Natural killer cell treated with Interleukin-12 subunit alpha and Interleukin-12 subunit beta and Interleukin-15 and Interleukin-18, amount 100 ng/mL, for 72 hours (primary cell): ENCODE measurements around the gene VPS52. TPM values are rescaled to one million over a fixed set of nuclear protein-coding genes. Genes with fewer than 3 reads are reported as not detected.

ENCODE experiments used
- ATAC-seq, 2 donors: fragments of 150-1000 bp; cut with Tn5 transposase in 1 of 2; sonication (Bioruptor Pico), chemical (Tn5 transposase) in 1 of 2; 2 replicates each; pipeline ENCODE4 v1.10.0; 2021
- DNase-seq: peaks from one replicate; pipeline ENCODE4 v3.0.0; 2022; ENCODE audit warnings: low spot score
- H3K27ac Mint-ChIP-seq, 2 donors: 1 replicate in 1 of 2; 2 replicates in 1 of 2; pipeline ENCODE4 v1.8.0; 2022; ENCODE audit warnings: mixed read lengths in 2 of 2, mild to moderate bottlenecking in 1 of 2, moderate library complexity in 1 of 2
- H3K27me3 Mint-ChIP-seq, 2 donors: 1 replicate in 1 of 2; 2 replicates in 1 of 2; pipeline ENCODE4 v1.8.0; 2022; ENCODE audit warnings: mixed read lengths in 2 of 2
- H3K36me3 Mint-ChIP-seq: one replicate; pipeline ENCODE4 v1.8.0; 2022; ENCODE audit warnings: mixed read lengths
- H3K4me1 Mint-ChIP-seq, 2 donors: 1 replicate in 1 of 2; 2 replicates in 1 of 2; pipeline ENCODE4 v1.8.0; 2022; ENCODE audit warnings: low read depth in 2 of 2, mixed read lengths in 2 of 2, mild to moderate bottlenecking in 1 of 2
- H3K4me3 Mint-ChIP-seq: one replicate; pipeline ENCODE4 v1.8.0; 2022; ENCODE audit warnings: mixed read lengths
- H3K9me3 Mint-ChIP-seq: 2 replicates; pipeline ENCODE4 v1.8.0; 2022; ENCODE audit warnings: mixed read lengths
- total RNA-seq, 2 donors: library from RNA; stranded (reverse); gene quantifications; one replicate each; pipeline ENCODE4 v1.2.3, GENCODE V29; 2022

VPS52 gene
- total RNA-seq, 2 donors from 2014 or later = 48.6 to 76.5 TPM

DNA sequence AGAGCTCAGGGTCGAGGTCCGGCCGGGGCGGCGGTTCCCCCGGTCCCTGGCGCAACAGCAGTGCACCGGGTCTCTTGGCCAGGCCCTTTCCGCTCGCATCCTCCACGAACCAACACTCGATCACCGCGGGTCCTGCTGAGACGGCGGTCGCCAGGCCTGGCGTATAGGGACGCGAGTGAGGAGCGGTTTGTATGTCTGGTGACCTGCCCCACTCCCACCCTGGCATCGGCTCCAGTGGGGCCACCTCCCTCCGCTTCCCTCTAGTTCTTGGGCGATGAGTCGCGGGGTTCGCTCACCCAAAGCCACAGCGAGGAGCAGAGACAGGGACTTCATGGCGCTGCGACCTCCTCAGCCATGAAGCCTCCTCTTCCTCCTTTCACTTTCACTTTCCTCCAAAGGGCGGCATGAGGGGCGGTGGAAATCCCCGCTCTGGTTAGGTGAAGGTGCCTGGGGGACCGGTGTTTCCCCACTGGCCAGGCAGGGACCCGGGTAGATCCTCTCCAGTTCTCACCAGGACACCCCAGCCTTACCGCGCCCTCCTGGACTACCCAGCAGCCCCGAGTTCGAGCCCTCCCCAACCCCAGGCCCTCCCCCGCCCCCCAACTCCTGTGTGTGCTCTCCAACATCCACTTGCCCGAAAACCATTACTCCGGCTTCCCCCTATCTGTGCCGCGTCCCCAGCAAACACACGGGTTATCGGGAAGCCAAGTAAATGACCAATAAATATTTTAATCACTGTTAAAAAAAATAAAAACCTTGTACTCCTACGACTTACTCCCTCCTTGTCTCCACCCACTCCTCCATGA lies 42.2 kb upstream of the VPS52 start, which contains the start of gene TAPBP:
Gene TAPBP, minus strand, starts transcription at position 370 of the 806 bp plus-strand sequence. Its CDS starts 37 bp downstream, at position 333.
- H3K27me3 Mint-ChIP-seq = no peaks in the 10 kb centered on the region
- DNase-seq (peak; percentile 93), ATAC-seq (peak; percentile 68 to 78)
- peaks cover 44 to 51% of the 10 kb centered on the region in 2 donors for H3K4me1 Mint-ChIP-seq
- H3K9me3 Mint-ChIP-seq = no peaks in the 10 kb centered on the region
- peaks cover 10% of the 10 kb centered on the region for H3K36me3 Mint-ChIP-seq
- peak within 1 kb of the TSS; percentile 97 for H3K4me3 Mint-ChIP-seq
- H3K27ac Mint-ChIP-seq = peak within 1 kb of the TSS; percentile 95 to 97

DNA sequence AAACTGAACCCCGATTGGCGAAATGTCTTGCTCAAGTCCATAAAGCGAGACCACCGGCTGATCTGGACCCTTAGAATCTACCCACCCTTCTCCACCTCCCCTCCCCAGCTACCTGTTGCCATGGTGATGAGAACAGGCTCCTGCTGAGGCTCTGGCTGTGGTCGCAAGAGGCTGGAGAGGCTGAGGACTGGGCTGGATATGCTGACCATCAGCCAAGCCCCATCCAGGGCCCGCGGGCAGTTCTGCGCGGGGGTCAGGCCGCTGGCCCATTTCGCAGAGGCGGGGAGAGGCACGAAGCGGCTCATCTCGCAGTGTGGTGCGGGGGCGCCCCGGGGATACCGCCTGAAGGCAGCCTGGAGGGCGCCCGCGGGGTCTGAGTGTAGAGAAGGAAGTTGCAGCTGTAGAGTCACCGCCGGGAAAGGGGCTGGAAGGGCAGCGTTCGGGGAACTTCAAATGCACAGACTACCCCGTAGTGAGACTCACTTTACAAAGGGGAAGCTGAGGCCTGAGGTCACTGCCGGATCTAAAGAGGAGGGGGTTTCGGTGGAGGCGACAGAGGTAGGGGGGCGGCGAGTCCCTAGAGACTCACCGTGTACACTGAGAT lies 41.5 kb upstream of the VPS52 start:
- H3K4me3 Mint-ChIP-seq = peak overlapping the region; percentile 97
- H3K27ac Mint-ChIP-seq = peak overlapping the region; percentile 95 to 97
- H3K9me3 Mint-ChIP-seq = no peaks in the 10 kb centered on the region
- H3K27me3 Mint-ChIP-seq = no peaks in the 10 kb centered on the region
- peaks cover 9% of the 10 kb centered on the region for H3K36me3 Mint-ChIP-seq
- DNase-seq = peak; percentile 77
- peaks cover 44 to 49% of the 10 kb centered on the region in 2 donors for H3K4me1 Mint-ChIP-seq
- ATAC-seq = peak; percentile 2 to 31

DNA sequence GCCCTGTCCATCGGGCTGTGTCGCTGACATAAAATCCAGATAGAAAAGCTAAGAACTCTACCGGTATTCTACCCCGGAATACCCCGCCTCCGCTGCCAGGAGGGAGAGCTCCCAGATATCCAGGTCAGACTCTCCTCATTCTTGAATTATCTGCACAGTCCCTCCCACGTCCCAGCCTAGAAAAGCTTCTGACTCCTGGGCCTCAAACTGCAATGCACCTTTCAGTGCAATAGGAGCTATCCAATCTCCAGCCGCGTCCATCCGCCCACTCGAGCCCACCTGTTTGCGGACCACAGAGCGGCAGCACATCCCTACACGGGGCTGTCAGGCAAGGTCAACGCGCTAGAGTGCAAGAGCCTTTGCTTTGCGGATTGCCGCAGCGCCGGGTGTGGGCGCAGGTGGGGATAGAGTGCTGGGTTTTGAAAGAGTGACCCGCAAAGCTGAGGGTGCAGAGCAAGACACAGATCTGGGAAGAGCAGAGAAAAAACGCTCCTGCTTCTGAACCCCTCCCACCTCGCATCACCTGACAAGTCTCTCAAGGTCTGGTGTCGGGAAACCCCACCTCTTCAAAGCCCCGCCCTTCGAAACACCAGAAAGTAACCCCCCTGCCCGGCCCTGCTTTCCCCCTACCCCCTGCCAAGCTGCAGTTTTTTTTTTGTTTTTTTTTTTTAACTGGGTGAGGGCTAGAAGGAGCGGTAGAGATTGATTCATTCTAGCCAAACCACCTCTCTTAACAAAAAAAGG lies 40.9 kb upstream of the VPS52 start:
- H3K9me3 Mint-ChIP-seq = no peaks in the 10 kb centered on the region
- no peaks in the 10 kb centered on the region for H3K27me3 Mint-ChIP-seq
- peaks cover 7% of the 10 kb centered on the region for H3K36me3 Mint-ChIP-seq
- peak overlapping the region; percentile 97 for H3K4me3 Mint-ChIP-seq
- DNase-seq = peak; percentile 83
- peak overlapping the region; percentile 95 to 97 for H3K27ac Mint-ChIP-seq
- peaks cover 38 to 44% of the 10 kb centered on the region in 2 donors for H3K4me1 Mint-ChIP-seq
- ATAC-seq = peak; percentile 29 to 47

DNA sequence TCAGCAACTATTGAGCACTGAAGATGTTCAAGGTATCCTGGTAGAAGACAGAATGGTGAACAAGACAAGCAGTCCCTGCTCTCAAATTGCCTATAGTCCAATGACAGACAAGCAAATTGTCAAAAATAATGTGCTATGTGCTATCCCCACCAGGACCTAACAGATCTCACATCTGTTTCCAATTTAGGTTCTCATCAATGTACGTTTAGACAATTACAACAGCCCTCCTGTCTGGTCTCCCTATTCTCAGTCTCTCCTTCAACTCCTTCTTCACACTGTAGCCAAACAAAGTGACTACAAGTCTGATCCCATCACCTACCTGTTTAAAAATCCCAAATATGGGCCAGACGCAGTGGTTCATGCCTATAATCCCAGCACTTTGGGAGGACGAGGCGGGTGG lies 34.7 kb upstream of the VPS52 start:
- no peak overlapping the region for H3K4me3 Mint-ChIP-seq
- no peak for ATAC-seq
- no peaks in the 10 kb centered on the region for H3K9me3 Mint-ChIP-seq
- peak overlapping the region in 1 of 2 donors; percentile 34 for H3K27ac Mint-ChIP-seq
- DNase-seq = no peak
- peaks cover 22 to 35% of the 10 kb centered on the region in 2 donors for H3K4me1 Mint-ChIP-seq
- no peaks in the 10 kb centered on the region for H3K27me3 Mint-ChIP-seq
- H3K36me3 Mint-ChIP-seq = peaks cover 16% of the 10 kb centered on the region

DNA sequence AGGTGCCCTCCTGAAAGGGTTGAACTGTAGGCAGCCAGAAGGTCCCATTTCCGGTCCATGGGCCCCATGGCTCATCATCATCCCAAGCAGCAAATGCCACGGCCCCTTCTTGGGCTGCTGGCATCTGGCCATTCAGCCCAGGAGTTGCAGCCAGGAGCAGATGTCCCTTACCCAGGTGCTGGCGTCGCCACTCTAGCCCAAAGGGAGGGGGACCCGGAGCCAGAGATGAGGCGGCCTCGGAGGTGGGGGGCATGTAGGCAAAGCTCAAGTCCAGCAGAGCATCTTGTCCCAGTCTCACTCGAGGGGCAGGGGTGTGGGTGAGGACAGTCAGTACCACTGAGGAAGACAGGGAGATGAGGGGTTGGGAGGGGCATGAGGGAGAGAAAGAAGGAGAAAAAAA lies 33.4 kb upstream of the VPS52 start:
- peak overlapping the region in 1 of 2 donors; percentile 81 for H3K27ac Mint-ChIP-seq
- no peak overlapping the region for H3K4me3 Mint-ChIP-seq
- DNase-seq = no peak
- peaks cover 17% of the 10 kb centered on the region for H3K36me3 Mint-ChIP-seq
- no peaks in the 10 kb centered on the region for H3K9me3 Mint-ChIP-seq
- H3K27me3 Mint-ChIP-seq = no peaks in the 10 kb centered on the region
- peaks cover 26 to 37% of the 10 kb centered on the region in 2 donors for H3K4me1 Mint-ChIP-seq
- ATAC-seq = no peak

DNA sequence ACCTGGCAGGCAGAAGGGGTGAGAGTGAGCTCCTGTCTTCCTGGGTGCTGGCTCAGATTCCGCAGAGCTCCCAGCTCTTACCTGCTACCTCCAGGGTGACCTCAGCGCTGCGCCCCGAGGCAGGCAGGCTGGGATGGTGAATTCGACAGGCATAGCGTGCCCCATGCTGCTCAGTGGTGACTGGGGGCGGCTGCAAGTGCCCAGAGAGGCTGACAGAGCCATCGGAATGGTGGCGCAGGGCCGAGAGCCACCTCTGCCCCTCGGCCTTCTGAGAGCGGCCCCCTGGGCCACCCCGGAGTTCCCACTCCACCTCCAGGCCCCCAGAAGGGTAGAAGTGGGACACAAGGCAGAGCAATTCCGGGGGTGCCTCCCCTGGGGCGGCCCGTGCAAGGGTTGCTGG lies 32.5 kb upstream of the VPS52 start:
- Mint-ChIP-seq H3K4me1 (peaks cover 35 to 46% of the 10 kb centered on the region in 2 donors), H3K36me3 (peaks cover 22% of the 10 kb centered on the region), H3K27ac (peak overlapping the region in 1 of 2 donors; percentile 81), H3K4me3 (no peak overlapping the region), H3K9me3 (no peaks in the 10 kb centered on the region), H3K27me3 (no peaks in the 10 kb centered on the region)
- no peak for ATAC-seq
- DNase-seq = peak; percentile 41

DNA sequence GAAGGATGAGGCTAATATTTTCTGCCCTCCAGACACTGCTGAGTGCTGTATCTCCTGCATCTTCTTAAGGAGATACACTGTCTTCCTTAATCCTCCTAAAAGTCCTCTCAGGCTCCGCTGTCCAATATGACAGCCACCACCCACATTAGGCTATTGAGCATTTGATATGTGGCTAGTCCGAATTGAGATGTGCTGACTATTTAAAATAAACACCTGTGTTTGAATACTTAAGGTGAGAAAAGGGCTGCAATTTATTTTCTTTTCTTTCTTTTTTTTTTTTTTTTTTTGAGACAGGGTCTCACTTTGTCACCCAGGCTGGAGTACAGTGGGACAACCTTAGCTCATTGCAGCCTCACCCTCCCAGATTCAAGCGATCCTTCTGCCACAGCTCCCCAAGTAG lies 30.2 kb upstream of the VPS52 start:
- no peak overlapping the region for H3K4me3 Mint-ChIP-seq
- peak overlapping the region in 1 of 2 donors; percentile 99 for H3K27ac Mint-ChIP-seq
- H3K27me3 Mint-ChIP-seq = no peaks in the 10 kb centered on the region
- DNase-seq (no peak), ATAC-seq (no peak)
- no peaks in the 10 kb centered on the region for H3K9me3 Mint-ChIP-seq
- H3K36me3 Mint-ChIP-seq = peaks cover 15% of the 10 kb centered on the region
- H3K4me1 Mint-ChIP-seq = peaks cover 36 to 49% of the 10 kb centered on the region in 2 donors

DNA sequence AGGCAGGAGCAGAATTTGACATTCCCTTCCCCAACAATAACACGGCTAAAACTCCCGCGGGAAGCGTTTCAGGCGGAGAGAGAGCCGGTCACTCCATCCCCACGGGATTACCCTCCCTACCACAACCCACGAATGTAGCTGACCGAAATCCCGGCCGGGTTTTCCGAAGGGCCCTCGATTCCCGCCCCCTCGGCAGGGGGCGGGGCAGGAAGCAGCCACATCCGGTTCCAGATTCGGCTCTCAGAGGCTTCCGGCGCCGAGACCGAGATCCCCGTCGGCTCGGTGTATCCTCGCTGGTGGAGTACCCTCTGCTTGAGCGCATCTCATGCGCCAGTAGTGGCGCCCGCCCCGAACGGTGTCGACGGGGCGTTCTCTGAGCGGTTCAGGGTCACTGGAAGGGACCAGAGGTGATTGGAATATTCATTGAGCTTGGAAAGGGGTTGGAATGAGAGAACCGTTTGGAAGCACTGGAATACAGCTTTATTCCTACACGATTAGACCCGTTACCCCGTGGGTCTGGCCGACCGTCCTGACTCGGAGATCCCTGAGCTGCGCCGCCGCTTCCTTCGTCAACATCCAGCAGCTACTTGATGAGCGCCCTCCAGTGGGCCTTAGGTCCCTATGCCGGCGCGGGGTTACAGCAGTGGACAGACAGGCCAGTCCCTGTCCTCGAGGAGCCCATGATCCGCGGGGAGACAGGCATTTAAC lies 27.7 kb upstream of the VPS52 start:
- Mint-ChIP-seq H3K9me3 (no peaks in the 10 kb centered on the region), H3K4me1 (peaks cover 27 to 39% of the 10 kb centered on the region in 2 donors), H3K27me3 (no peaks in the 10 kb centered on the region), H3K4me3 (peak overlapping the region; percentile 100), H3K36me3 (peaks cover 15% of the 10 kb centered on the region), H3K27ac (peak overlapping the region; percentile 96 to 99)
- ATAC-seq = peak; percentile 91 to 92
- DNase-seq = peak; percentile 96

DNA sequence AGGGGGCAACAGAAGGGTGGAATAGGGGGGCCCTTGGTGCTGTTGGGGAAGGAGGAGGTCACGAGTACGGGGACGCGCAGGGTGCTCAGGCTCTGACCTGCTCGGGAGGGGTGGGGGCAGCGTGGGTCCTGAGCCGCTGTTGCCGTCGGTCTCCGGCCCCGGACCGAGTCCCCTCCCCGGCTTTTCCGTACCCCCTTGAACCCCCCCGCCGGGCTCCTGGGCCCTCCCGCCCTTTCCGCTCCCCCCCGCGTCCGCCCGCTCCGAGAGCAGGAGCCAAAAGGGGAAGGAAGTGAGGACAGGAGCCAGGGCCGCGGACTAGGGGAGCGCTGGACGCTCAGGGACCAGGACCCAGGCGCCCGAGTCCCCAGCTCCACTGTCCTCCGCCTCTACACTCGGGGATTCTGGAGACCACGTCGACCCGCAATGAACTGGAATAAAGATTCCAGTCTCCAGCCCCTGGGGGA lies 27.1 kb upstream of the VPS52 start, which contains the start of gene RGL2:
Gene RGL2, minus strand, starts transcription at position 170 of the 464 bp plus-strand sequence. CDS start 332 bp downstream, outside the sequence.
- H3K4me1 Mint-ChIP-seq = peaks cover 25 to 39% of the 10 kb centered on the region in 2 donors
- peak within 1 kb of the TSS; percentile 100 for H3K4me3 Mint-ChIP-seq
- peak; percentile 60 to 63 for ATAC-seq
- H3K27ac Mint-ChIP-seq = peak within 1 kb of the TSS; percentile 96 to 99
- peaks cover 14% of the 10 kb centered on the region for H3K36me3 Mint-ChIP-seq
- peak; percentile 82 for DNase-seq
- H3K27me3 Mint-ChIP-seq = no peaks in the 10 kb centered on the region
- no peaks in the 10 kb centered on the region for H3K9me3 Mint-ChIP-seq

DNA sequence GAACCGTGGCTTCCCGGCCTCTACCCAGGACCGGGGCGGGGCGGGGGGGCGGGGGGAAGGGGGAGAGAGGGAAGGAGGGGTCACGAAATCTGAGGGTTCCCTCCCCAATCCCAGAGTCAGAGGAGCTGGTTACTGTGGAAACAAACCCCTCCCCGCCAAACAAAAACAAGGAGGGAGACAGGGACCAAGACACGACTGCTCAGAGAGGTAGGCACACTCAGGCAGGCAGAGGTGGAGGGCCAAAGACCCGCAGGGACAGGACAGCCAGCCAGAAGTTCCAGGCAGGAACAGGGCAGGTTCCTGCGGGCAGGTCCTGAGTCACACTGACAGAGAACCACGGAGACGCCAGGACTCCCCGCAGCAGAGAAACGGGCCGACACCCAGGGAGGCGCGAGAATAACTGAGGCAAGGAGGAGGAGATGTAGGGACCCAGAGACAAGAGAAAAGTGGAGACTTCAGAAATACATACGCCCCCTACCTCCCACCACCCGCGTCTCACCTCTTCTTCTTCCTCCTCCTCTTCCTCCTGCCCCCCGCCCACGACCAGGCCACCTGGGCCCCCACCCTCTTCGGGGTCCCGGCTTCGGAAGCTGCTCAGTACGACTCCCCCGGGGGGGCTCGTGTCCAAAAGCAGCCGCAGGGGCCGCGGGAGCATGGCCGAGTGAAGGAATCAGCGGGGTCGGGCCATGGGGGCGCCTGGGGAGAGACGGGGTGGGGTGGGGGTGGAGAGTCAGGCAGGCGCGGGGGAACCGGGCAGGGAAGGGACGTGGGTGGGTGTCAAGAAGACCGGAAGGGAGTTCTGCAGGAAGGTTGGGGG lies 26.5 kb upstream of the VPS52 start:
- ATAC-seq (peak; percentile 5 to 21), DNase-seq (no peak)
- H3K4me3 Mint-ChIP-seq = peak overlapping the region; percentile 100
- peak overlapping the region; percentile 96 to 99 for H3K27ac Mint-ChIP-seq
- no peaks in the 10 kb centered on the region for H3K9me3 Mint-ChIP-seq
- H3K27me3 Mint-ChIP-seq = no peaks in the 10 kb centered on the region
- peaks cover 10% of the 10 kb centered on the region for H3K36me3 Mint-ChIP-seq
- H3K4me1 Mint-ChIP-seq = peaks cover 21 to 36% of the 10 kb centered on the region in 2 donors

DNA sequence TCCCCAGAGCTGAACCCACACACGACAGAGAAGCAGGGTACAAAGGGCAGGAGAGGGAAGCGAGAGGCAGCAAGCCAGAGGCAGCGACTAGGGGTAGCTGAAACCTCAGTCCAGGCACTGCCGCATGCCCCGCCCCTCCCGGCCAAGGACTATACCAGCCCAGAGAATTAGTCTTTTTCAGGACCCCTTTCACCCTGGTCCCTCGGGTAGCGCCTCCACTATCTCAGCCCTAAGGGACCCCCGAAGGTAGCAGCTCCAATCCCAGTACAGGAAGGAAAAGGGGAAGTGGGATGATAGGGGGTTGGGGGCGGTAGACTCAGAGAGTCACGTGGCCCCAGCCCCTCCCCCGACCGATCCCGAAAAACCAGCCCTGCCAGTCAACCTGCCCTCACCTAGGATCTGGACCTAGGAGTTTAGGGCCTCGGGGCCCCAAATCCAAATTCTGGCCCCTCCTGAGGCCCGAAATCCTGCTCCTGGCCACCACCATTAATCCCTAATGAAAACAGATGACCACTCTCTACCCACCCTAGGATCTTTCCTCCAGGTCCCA lies 25.8 kb upstream of the VPS52 start:
- Mint-ChIP-seq H3K27ac (peak overlapping the region; percentile 96 to 99), H3K9me3 (no peaks in the 10 kb centered on the region), H3K36me3 (peaks cover 10% of the 10 kb centered on the region), H3K27me3 (no peaks in the 10 kb centered on the region), H3K4me3 (peak overlapping the region; percentile 100), H3K4me1 (peaks cover 21 to 36% of the 10 kb centered on the region in 2 donors)
- ATAC-seq (no peak), DNase-seq (no peak)

DNA sequence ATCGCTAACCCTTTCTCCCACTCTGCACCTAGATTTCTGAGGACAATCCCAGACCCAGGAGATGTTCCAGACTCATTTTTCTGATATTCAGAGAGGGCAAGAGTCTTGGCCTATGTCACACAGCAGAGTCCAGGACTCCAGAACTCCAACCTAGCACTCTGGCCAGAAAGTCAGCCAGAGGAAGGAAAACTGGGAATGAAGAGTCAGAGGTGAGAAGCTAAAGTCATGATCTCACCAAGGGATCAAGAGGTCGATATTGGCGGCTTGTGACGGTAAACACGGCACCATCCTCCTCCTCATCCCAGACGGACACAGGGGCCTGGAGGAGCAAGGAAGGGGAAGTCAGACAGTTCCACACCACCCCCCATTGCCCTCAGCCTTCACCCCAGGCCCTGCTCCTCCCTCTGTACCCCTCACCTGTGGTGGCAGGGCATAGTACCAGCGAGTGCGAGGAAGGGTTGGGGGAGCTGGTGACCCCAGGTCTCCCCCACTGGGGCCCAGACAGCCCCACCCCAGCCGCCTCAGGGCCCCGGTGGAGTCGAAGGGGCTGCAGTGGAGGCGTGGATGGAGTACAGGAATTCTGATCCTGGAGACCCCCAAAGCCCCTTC lies 25.2 kb upstream of the VPS52 start:
- Mint-ChIP-seq H3K4me3 (peak overlapping the region; percentile 100), H3K27ac (peak overlapping the region; percentile 96 to 99), H3K4me1 (peaks cover 21 to 36% of the 10 kb centered on the region in 2 donors), H3K27me3 (no peaks in the 10 kb centered on the region), H3K36me3 (peaks cover 10% of the 10 kb centered on the region), H3K9me3 (no peaks in the 10 kb centered on the region)
- DNase-seq (no peak), ATAC-seq (no peak)
